WERI-Rb-1 (cell line): Measurements from ENCODE around the gene TIPARP.
A peak's percentile ranks its signal among the peaks of the same experiment; 100 is the strongest.

Source experiments
- DNase-seq: peaks from one replicate; pipeline ENCODE4 v3.0.0-alpha.2; 2020
- H3K27ac ChIP-seq: fragments of 250-450 bp; sonication (Bioruptor Pico); 2 replicates; pipeline ENCODE4 v1.5.1; 2020; ENCODE audit warnings: mild to moderate bottlenecking, moderate library complexity
- H3K27me3 ChIP-seq: fragments of 250-450 bp; sonication (Bioruptor Pico); 2 replicates; pipeline ENCODE4 v1.5.1; 2021; ENCODE audit warnings: mild to moderate bottlenecking, low read depth, moderate library complexity; ENCODE audit not compliant: insufficient read depth, severe bottlenecking
- H3K36me3 ChIP-seq: fragments of 250-450 bp; sonication (Bioruptor Pico); 2 replicates; pipeline ENCODE4 v1.5.1; 2020; ENCODE audit warnings: mild to moderate bottlenecking, moderate library complexity
- H3K4me3 ChIP-seq: 2 replicates; pipeline ENCODE4 v1.5.1; 2011; ENCODE audit warnings: low read depth, mild to moderate bottlenecking, control low read depth, low read length
- H3K9me3 ChIP-seq: fragments of 250-450 bp; sonication (Bioruptor Pico); 2 replicates; pipeline ENCODE4 v1.5.1; 2021; ENCODE audit warnings: mild to moderate bottlenecking, moderate library complexity; ENCODE audit not compliant: severe bottlenecking
- TF ChIP-seq, protein P1 (sequence below): IDR thresholded peaks from 2 replicates; pipeline ENCODE4 v1.5.1; 2011; ENCODE audit warnings: low read depth, mild to moderate bottlenecking, control low read depth, inconsistent platforms, low read length

Gene TIPARP

DNA sequence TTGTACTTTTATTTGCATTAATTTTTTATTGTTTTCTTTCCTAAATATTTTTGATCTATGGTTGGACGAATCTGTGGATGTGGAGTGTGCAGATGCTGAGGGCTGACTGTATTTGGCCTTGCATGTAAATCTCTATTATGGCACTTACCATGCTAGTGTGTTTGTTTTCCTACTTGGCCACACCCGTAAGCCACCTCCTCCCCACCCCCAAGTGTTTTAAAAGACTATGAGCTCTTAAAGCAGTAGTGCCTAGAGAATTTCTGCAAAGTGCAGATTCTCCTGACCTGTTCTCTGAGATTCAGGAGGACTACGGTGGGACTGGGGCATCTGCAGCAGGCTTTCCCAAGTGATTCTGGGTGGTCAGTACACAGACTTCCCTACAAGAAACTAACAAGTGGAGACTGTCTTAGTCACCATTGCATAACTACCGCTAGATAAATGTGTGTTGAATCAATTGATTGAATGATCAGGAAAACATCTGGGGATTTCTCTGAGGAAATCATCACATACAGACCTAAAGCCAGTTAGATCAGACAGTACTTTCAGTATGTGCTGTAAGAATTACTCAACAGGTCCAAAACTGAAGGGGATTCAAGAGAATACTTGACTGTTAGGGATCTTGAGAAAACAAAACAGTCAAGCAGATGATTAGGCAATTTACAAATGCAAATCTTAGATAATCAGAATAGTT lies 6.2 kb upstream of the TIPARP start:
- no peak overlapping the region for H3K27ac ChIP-seq
- no peaks in the 10 kb centered on the region for H3K9me3 ChIP-seq
- no peak overlapping the region for H3K4me3 ChIP-seq
- no peaks in the 10 kb centered on the region for H3K27me3 ChIP-seq
- TF ChIP-seq, protein P1, sequence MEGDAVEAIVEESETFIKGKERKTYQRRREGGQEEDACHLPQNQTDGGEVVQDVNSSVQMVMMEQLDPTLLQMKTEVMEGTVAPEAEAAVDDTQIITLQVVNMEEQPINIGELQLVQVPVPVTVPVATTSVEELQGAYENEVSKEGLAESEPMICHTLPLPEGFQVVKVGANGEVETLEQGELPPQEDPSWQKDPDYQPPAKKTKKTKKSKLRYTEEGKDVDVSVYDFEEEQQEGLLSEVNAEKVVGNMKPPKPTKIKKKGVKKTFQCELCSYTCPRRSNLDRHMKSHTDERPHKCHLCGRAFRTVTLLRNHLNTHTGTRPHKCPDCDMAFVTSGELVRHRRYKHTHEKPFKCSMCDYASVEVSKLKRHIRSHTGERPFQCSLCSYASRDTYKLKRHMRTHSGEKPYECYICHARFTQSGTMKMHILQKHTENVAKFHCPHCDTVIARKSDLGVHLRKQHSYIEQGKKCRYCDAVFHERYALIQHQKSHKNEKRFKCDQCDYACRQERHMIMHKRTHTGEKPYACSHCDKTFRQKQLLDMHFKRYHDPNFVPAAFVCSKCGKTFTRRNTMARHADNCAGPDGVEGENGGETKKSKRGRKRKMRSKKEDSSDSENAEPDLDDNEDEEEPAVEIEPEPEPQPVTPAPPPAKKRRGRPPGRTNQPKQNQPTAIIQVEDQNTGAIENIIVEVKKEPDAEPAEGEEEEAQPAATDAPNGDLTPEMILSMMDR = no peak
- H3K36me3 ChIP-seq = no peaks in the 10 kb centered on the region
- DNase-seq = no peak

DNA sequence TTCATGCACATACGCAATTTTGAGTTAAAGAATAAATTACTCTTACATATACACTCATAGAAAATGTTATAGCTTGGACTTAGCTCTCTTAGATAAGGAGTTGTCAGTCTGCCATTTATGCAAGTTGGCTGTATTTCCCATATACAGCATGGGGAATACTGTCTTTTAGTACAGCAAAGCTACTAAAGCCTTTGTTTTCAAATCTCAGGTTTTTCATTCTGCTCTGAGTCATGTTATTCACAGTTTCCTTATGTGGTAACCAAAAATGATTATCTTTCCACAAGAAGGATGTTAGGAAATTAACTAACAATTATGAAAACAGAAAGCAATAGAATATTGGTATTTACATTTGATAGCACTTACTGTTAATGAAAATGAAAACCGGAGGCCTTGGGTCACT lies 4.3 kb upstream of the TIPARP start:
- H3K4me3 ChIP-seq = no peak overlapping the region
- no peak for DNase-seq
- no peak overlapping the region for H3K27ac ChIP-seq
- H3K36me3 ChIP-seq = peaks cover 3% of the 10 kb centered on the region
- no peaks in the 10 kb centered on the region for H3K27me3 ChIP-seq
- TF ChIP-seq, protein P1 = no peak
- H3K9me3 ChIP-seq = no peaks in the 10 kb centered on the region

DNA sequence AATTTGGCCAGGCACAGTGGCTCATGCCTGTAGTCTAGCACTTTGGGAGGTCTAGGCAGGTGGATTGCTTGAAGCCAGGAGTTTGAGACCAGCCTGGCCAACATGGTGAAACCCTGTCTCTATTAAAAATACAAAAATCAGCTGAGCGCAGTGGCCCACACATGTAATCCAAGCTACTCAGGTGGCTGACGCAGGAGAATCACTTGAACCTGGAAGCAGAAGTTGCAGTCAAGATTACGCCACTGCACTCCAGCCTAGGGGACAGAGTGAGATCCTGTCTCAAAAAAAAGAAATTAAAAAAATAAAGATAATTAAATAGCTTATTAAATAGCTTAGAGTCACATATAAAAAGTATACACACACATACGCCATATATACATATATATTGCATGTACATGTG lies 3.7 kb upstream of the TIPARP start:
- no peaks in the 10 kb centered on the region for H3K9me3 ChIP-seq
- H3K27ac ChIP-seq = no peak overlapping the region
- H3K36me3 ChIP-seq = peaks cover 3% of the 10 kb centered on the region
- TF ChIP-seq, protein P1 = no peak
- DNase-seq = no peak
- H3K27me3 ChIP-seq = no peaks in the 10 kb centered on the region
- no peak overlapping the region for H3K4me3 ChIP-seq

DNA sequence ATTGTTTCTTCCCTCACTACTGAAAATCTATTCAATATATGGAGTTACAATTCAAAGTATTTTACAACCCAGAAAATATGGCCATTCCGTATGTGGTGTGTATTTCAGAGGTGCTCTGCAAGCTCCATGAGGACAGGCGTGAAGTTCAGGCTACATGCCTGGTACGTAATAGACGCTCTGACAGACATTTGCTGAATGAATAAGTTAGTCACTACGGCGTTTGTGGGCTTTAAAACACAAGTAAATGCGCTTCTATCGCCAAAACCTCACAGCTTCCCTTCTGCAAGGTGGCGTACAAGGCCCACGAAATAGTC lies 701 bp upstream of the TIPARP start:
- TF ChIP-seq, protein P1 = no peak
- peak overlapping the region; percentile 87 for H3K27ac ChIP-seq
- no peak for DNase-seq

DNA sequence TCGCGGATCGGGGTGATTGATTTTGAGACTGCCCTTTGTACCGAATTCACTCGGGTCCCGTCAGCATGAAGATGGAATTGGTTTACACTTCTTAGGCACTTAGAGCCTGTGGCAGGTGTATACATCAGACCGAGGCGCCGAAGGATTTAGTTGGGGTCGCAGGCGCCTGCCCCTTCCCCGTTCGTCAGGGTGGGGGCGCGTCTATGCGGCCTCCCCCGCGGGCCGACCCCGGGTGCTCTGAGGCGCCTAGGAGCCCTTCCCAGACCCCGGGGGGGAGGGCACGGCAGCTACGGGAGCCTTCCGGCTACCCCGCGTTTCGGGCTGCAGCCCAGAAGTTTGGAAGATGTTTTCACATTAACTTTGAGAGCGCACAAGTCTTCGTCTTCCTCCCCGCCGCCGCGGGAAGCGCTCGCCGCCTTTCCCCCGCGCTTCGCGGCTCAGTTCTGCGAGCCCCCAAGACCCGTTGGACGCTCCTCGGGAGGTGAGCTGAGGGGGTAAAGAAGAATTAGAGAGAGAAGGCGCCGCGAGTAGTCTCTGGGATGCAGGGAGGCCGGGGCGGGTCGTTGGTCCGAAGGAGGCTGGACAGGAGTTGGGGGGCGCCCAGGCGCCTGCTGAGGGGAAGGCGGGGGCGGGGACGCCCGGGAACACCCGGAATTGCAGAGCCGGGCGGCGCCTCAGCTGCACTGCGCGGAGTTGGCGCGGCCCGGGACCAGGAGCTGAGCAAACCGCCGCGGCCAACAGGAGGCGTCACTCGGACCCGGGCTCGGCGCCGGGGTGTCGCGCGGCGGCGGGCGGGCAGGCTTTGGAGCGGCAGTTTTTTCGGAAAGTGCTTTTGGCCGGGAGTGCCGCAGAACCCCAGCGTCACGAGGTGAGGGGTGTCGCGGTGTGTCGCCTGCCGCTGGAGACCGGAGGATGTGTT lies 780 bp downstream of the TIPARP start:
- peaks cover 26% of the 10 kb centered on the region for H3K36me3 ChIP-seq
- TF ChIP-seq, protein P1 = peak; percentile 62
- H3K9me3 ChIP-seq = no peaks in the 10 kb centered on the region
- peak overlapping the region; percentile 87 for H3K27ac ChIP-seq
- H3K27me3 ChIP-seq = no peaks in the 10 kb centered on the region
- peak; percentile 55 for DNase-seq
- peak overlapping the region; percentile 96 for H3K4me3 ChIP-seq

More for the DNA sequence above, 701 bp upstream of the TIPARP start:
- H3K9me3 ChIP-seq = no peaks in the 10 kb centered on the region
- no peaks in the 10 kb centered on the region for H3K27me3 ChIP-seq
- peaks cover 15% of the 10 kb centered on the region for H3K36me3 ChIP-seq
- peak overlapping the region; percentile 96 for H3K4me3 ChIP-seq
